HUDEP-2 (cell line): ENCODE results near the gene NENF.
"Not testable (repeated sequence)": the region's sequence is repeated elsewhere in the genome, so short reads cannot be mapped to it uniquely, and the experiment has no call there.

Source experiments
- DNase-seq, 76 experiments: peaks; one replicate each; lab custom pipeline; 2025; ENCODE audit not compliant: unreplicated experiment in 76 of 76; lab: John Stamatoyannopoulos, UW

Gene NENF

GRCh38 chr1:212432661-212433576 is at the start of gene NENF:
Gene NENF (plus strand): TSS chr1:212432920. CDS start chr1:212432944, 24 bp downstream.
- peak in 69 of 76 experiments; percentile 16 to 80 (median 61) for DNase-seq

DNA sequence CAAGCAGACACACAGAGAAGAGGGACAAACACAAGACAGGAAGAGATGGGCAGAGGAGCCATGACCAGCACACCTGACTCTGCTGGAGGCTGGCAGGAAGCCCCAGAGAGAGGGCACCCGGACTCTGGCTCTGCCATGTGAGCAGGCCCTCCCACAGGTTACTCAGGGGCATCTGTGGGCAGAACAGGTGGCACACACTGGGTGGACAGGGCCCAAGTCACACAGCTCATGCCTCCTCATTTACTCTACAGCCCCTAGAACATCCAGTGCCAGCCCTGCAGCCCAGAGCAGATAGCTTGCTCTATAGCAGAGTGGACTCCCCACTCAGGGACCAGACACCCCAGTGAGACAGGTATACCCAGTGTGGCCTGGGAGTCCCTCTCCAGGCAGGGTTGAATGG is 46.7 kb upstream of the NENF start:
- DNase-seq = no peak

GRCh38 chr1:212388985-212389716 is 43.6 kb upstream of the NENF start:
- DNase-seq = no peak

DNA sequence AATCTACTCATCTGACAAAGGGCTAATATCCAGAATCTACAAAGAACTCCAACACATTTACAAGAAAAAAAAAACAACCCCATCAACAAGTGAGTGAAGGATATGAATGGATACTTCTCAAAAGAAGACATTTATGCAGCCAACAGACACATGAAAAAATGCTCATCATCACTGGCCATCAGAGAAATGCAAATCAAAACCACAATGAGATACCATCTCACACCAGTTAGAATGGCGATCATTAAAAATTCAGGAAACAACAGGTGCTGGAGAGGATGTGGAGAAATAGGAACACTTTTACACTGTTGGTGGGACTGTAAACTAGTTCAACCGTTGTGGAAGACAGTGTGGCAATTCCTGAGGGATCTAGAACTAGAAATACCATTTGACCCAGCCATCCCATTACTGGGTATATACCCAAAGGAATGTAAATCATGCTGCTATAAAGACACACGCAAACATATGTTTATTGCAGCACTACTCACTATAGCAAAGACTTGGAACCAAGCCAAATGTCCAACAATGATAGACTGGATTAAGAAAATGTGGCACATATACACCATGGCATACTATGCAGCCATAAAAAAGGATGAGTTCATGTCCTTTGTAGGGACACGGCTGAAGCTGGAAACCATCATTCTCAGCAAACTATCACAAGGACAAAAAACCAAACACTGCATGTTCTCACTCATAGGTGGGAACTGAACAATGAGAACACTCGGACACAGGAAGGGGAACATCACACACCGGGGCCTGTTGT is 36.9 kb upstream of the NENF start:
- not testable (repeated sequence) for DNase-seq

DNA sequence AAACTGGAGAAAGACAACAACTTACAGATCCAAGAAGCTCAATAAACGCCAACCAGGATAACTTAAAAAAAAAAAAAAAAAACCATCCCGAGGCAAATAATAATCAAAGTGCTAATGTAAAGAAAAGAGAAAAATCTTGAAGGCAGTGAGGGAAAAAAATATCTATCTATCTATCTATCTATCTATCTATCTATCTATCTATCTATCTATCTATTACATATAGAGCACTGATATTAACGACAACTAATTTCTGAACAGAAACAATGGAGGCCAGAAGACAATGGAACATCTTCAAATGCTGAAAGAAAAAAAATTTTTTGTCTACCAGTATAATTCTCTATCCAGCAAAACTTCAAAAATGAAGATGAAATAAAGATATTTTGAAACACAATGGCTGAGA is 36.1 kb upstream of the NENF start:
- DNase-seq = no peak

DNA sequence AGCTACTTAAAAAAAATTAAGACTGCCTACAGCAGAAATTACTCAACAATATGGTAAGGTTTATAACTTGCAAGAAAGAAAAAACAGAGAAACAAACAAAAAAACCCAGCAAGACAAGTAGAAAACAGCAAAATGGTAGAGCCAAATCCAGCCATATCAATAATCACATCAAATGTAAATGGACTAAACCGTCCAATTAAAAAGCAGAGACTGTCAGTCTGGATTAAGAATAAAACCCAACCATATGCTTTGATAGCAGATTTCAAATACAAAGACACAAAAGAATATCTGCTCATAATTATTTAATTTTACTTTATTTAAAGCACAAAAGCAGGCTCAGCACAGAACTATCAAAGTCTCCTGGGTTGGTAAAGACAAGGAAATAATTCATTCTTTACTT is 35.5 kb upstream of the NENF start:
- no peak for DNase-seq

DNA sequence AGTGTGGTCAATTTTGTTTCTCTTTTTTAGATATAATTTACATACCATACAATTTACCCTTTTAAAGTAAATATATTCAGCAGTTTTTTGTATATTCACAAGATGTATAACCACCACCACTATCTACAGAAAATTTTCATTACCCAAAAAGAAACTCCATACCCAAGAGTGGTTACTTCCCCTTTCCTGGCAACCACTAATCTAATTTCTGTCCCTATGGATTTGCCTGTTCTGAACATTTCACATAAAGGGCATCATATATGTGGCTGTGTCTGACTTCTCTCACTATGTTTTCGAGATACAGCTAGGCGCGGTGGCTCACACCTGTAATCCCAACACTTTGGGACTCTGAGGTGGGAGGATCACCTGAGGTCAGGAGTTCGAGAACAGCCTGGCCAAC is 31.7 kb upstream of the NENF start:
- no peak for DNase-seq

DNA sequence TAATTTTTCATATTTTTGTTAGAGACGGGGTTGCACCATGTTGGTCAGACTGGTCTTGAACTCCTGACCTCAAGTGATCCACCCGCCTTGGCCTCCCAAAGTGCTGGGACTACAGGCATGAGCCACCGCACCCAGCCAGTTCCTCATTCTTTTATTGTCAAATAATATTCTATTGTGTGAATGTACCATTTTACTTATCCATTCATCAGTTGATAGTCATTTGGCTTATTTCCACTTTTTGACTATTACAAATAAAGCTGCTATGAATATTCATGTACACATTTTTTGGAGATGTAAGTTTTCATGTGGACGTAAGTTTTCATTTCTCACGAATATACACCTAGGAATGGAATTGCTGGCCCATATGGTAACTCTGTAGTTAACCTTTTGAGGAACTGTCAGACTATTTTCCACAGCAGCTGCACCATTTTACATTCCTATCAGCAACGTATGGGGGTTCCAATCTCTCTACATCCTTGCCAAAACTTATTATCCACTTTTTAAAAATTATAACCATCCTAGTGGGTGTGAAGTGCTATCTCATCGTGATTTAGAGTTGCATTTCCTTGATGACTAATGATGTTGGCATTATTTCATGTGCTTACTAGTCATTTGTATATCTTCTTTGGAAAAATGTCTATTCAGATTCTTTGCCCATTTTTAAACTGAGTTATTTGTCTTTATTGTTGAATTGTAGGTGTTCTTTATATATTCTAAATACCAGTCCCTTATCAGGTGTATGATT is 30.7 kb upstream of the NENF start:
- no peak for DNase-seq

DNA sequence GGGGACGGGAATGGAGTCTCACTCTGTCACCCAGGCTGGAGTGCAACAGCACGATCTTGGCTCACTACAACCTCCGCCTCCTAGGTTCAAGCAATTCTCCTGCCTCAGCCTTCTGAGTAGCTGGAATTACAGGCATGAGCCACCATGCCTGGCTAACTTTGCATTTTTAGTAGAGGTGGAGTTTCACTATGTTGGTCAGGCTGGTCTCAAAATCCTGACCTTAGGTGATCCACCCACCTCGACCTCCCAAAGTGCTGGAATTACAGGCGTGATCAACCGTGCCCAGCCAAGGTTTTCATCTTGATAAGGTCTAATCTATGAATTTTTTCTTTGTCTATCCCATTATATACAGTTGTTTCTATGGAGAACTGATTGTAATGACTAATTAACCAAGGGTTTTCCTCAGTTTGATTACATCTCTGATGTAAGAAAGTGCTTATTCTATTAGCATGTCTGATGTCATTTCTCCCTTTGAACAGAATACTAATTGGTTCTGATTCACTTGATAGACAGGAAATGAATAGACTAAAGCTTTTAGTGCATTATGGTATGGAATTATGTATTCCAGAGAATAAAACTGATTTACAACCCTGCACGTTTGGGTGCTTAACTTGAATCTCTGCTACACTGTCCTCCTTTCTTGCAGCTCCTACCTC is 29.9 kb upstream of the NENF start:
- DNase-seq = no peak

DNA sequence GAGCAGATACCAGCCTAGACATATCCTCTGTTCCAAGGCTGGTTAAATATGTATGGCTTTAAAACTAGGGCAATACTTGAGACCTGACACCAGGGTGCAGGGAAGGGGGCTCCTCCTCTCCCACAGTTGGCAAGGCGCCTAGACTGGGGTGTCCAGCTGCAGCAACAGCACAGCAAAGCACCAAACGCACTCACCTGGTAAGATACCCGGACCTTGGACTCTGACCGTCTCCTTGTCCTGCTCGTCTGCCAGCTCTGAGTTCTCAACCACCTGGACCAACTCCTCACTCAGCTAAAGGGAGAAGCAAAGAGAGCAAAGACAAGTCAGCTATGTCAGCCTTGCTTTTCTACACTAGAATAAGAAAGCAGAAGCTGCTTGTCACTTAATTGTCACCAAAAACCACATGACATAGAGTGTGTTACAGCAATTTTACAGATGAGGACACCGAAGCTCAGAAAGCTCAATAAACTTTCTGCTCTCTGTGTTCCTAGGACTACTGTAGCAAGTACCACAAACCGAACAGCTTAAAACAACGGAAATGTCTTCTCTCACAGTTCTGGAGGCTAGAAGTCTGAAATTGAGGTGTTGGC is 22.4 kb upstream of the NENF start:
- DNase-seq = no peak

GRCh38 chr1:212412374-212412773 is 20.3 kb upstream of the NENF start:
- no peak for DNase-seq

DNA sequence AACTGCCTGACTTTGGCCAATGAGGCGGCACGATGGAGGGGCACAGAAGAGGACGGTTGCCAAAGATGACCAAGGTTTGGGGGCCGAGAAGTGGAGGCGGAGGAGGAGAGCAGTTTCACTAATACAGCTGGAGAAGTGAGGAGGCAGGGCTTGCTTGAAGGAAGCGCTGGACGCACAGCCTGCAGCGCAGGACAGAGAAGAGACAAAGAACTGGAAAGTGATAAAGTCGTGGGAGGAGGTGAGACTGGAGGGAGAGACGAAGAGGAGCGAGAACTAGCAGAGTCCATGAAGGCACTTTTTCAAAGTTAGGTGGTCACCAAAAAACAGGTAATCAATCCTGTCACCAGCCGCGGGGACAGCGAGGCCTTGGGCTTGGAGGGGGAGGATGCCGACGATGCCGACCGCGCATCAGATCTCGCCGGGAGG is 18.8 kb upstream of the NENF start:
- peak in 8 of 76 experiments; percentile 10 to 43 (median 20) for DNase-seq

DNA sequence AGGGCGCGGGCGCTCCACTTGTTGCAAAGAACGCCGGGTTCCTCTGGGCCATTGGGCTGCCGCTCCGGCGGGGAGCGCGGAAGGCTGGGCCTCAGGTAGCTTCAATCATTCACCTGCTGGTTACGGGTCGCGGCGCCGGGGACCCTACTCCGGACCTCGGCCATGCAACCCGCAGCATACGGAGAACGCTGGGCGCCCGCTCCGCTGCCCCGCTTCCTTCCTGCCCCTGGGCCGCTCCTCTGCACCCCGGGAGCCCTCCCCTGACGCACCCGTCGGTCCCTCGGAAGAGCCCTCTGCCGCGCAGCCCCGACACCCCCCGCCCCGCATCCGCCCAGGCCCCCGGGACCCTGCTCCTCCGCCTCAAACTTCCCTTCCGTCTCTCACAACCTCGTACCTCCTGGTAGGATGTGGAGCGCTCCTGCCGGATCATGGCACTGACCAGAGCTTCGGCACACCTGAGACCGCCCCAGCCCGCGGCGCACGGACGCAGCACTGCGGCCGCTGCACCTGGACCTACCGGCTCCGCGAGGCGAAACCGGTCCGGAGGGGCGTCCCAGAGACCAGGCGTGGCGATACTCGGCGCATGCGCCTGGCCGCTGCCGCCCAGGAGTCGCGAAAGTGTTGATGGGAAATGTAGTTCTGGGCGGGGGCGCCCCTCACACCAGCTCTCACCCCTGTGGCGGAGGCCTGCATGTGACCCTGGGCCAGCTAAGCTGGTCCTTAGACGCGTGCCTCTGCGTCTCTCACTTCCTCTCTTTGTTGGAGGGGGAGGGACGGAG is 18.2 kb upstream of the NENF start, which contains the start of gene PACC1:
PACC1 (minus strand) TSS at position 559 of the 779 bp plus-strand sequence; CDS start at position 430, 129 bp downstream.
- DNase-seq = peak in 75 of 76 experiments; percentile 37 to 93 (median 80)

DNA sequence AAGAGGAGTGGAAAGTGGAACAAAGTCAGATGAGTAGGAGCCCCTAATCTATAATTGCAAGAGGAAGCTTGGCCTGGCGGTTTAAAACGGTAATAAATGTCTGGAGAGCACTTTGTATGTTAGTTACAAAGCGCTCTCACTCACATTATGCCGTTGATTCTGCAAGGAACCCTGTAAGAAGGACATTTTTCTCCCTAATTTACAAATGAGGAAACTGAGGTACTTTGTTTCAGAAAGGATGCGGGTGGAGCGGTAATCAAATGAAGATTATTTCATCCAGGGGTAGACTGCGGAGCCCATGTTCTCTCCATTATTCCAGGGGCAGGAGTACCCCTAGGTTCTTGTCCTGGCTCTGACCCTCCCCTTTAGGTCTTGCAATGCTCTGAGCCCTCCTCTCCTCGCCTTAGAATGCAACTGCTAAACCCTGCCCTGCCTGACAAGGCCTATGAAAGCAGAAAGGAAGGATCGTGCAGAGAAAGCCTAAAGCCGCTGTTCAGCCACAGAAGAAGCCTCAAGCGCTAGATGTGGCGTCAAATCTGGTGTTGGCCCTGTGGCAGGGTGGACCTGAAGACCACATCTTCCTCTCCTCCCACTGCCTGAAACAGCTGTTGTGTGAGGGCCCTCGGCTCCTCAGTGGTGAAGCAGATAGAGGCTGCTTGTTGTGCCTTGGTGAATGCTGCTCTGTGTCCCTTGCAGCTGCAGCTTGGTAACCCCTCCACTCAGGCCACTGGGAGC is 17.4 kb upstream of the NENF start:
- DNase-seq = no peak

DNA sequence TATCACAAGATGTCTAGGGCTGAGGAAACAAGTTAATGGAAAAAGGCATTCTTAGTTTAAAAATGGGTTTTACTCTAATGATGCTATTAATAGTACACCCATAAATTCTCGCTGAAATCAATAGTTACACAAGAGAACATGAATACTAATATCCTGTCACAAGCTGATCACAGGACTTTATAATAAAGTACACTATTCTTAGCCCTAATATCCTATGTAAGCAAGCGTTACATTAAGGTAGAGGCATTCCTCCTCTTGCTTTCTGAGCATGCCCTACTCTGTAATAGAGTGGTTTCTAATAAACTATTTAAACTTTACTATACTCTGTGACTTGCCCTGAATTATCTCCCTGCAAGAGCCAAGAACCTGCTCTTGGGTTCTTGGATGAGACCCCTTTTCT is 11.6 kb upstream of the NENF start:
- DNase-seq = no peak

- no peak for DNase-seq
These were observed 8.8 kb upstream of the NENF start for GRCh38 chr1:212423879-212424278.

DNA sequence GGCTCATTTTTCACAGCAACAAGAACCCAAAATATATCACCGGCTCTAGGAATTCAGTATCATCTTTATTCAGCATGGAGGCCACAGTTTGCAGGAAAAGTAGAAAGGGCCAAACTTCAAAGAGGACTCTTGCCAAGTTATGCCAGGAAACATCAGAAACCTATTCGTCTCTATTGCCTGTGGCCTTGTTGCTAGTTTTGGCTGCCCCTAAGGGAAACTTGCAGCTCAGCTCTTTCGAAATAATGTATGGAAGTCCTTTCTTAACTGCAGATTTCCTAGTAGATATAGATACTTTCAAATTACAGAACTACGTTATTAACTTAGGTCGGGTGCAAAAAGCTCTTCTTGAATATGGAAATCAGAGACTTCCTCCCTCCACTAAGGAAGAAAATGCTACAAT is 4.2 kb upstream of the NENF start:
- no peak for DNase-seq

DNA sequence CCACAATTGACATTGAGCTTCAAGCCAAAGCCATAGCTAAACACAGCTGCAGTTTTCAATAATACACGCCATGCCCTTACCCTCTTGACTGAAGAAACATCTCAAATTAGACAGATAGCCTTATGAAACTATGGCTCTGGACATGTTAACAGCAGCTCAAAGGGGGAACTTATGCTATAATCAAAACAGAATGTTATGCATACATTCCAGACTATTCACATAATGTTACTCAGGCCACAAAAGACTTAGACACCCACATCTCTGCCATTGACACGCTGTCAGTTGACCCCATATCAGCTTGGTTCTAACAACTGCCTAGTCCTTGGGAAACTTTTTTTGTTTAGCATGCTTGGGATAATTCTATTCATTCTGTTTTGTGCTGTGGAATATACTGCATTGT is 2.3 kb upstream of the NENF start:
- no peak for DNase-seq
